ENCODE data around the gene DKC1. TPM values are rescaled to one million over a fixed set of nuclear protein-coding genes. Genes with fewer than 3 reads are reported as not detected.

DKC1 gene
- total RNA-seq, 1 donor from 2014 or later, result 26.1 TPM

GRCh38 chrX:154731881-154732280, 30.8 kb upstream of the DKC1 start:
- no peak for TF ChIP-seq CTCF (IDR thresholded peaks at IDR 0.05)
- DNase-seq, result no peak
- peak overlapping the region; percentile 83 for H3K27ac ChIP-seq
- H3K9me3 ChIP-seq, result no peaks in the 10 kb centered on the region
- intact Hi-C loops (cut with DNase I), result no loop called here
- no peak overlapping the region for H3K4me3 ChIP-seq
- ATAC-seq, result peak in 1 of 2 donors; percentile 67
- peaks cover 100% of the 10 kb centered on the region for H3K4me1 ChIP-seq
- H3K36me3 ChIP-seq, result no peaks in the 10 kb centered on the region
- H3K27me3 ChIP-seq (ENCODE audit: low read depth), result no peaks in the 10 kb centered on the region

- DNase-seq (no peak), ATAC-seq (no peak)
- peak overlapping the region; percentile 83 for H3K27ac ChIP-seq
- peaks cover 99% of the 10 kb centered on the region for H3K4me1 ChIP-seq
- intact Hi-C loops (cut with DNase I), result no loop called here
- no peaks in the 10 kb centered on the region for H3K9me3 ChIP-seq
- TF ChIP-seq CTCF (IDR thresholded peaks at IDR 0.05), result no peak
- no peaks in the 10 kb centered on the region for H3K36me3 ChIP-seq
- no peak overlapping the region for H3K4me3 ChIP-seq
- no peaks in the 10 kb centered on the region for H3K27me3 ChIP-seq (ENCODE audit: low read depth)
These were observed 30.1 kb upstream of the DKC1 start for GRCh38 chrX:154732421-154733065.

- DNase-seq, result no peak
- Histone ChIP-seq H3K27me3 (ENCODE audit: low read depth) (no peaks in the 10 kb centered on the region), H3K4me1 (peaks cover 98% of the 10 kb centered on the region), H3K4me3 (no peak overlapping the region), H3K9me3 (no peaks in the 10 kb centered on the region), H3K36me3 (no peaks in the 10 kb centered on the region), H3K27ac (peak overlapping the region; percentile 83)
- intact Hi-C loops (cut with DNase I), result no loop called here
- ATAC-seq, result no peak
- TF ChIP-seq CTCF (IDR thresholded peaks at IDR 0.05), result no peak
These were observed 29.6 kb upstream of the DKC1 start for GRCh38 chrX:154733066-154733425.

GRCh38 chrX:154734061-154734781, 28.4 kb upstream of the DKC1 start:
- H3K4me3 ChIP-seq, result no peak overlapping the region
- ATAC-seq (peak; percentile 61 to 79), DNase-seq (peak; percentile 59)
- H3K27ac ChIP-seq, result peak overlapping the region; percentile 83
- no peaks in the 10 kb centered on the region for H3K27me3 ChIP-seq (ENCODE audit: low read depth)
- peaks cover 94% of the 10 kb centered on the region for H3K4me1 ChIP-seq
- no peak for TF ChIP-seq CTCF (IDR thresholded peaks at IDR 0.05)
- intact Hi-C loops (cut with DNase I), result no loop called here
- H3K36me3 ChIP-seq, result no peaks in the 10 kb centered on the region
- no peaks in the 10 kb centered on the region for H3K9me3 ChIP-seq

- TF ChIP-seq CTCF (IDR thresholded peaks at IDR 0.05), result no peak
- ATAC-seq (peak; percentile 81), DNase-seq (peak; percentile 58)
- intact Hi-C loops (cut with DNase I), result no loop called here
- Histone ChIP-seq H3K36me3 (no peaks in the 10 kb centered on the region), H3K4me3 (no peak overlapping the region), H3K4me1 (peaks cover 77% of the 10 kb centered on the region), H3K27me3 (ENCODE audit: low read depth) (no peaks in the 10 kb centered on the region), H3K27ac (peak overlapping the region; percentile 83), H3K9me3 (no peaks in the 10 kb centered on the region)
These were observed 26.8 kb upstream of the DKC1 start for GRCh38 chrX:154735695-154736393.

All from lower lobe of right lung (tissue), 2 donors.